Suprapubic skin (tissue), 3 donors: Measurements from ENCODE around the gene OR2H1.

Experiments used
- CTCF ChIP-seq, 2 donors: fragments of 200-600 bp in 1 of 2; fragments of 450-650 bp in 1 of 2; sonication (generic) in 1 of 2; IDR thresholded peaks; one replicate each; pipeline ENCODE4 v1.5.1; 2016 to 2019; ENCODE audit warnings: antibody characterized with exemption in 2 of 2, mild to moderate bottlenecking in 1 of 2, moderate library complexity in 1 of 2
- EP300 ChIP-seq: sonication (generic); formaldehyde crosslinking; IDR thresholded peaks from one replicate; pipeline ENCODE4 v1.6.1; 2017; ENCODE audit warnings: antibody characterized with exemption

DNA sequence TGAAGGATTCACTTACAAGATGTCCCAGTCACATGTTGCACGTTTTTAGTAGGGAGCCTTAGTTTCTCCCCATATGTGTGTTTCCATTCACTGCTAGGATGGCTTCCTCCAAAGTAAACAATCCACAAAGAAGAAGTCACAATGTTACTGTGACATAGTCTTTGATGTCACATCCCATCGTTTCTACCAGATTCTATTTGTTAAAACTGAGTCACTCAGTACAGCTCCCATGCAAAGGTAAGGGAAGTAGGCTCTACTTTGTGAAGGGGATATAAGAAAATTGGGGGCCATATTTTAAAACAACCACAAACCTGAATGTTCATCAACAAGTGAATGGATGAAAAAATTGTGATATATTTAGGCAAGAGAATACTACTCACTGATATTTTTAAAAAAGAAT lies at the start of gene OR2H1, which contains the start of gene OR11A1:
- TF ChIP-seq CTCF (IDR thresholded peaks at IDR 0.05) = no peak
- no peak for TF ChIP-seq EP300
